Lower leg skin (tissue), 4 donors: Measurements from ENCODE around the gene ATP6V1D. TPM values are rescaled to one million over a fixed set of nuclear protein-coding genes. Genes with fewer than 3 reads are reported as not detected.

Source experiments
- DNase-seq, 2 donors: peaks; one replicate each; pipeline ENCODE4 v3.0.0-alpha.2; 2019; ENCODE audit warnings: low spot score in 2 of 2
- H3K4me3 ChIP-seq: fragments of 200-600 bp; sonication (generic); 2 replicates; pipeline ENCODE4 v1.5.1; 2017; ENCODE audit warnings: mild to moderate bottlenecking, low read depth; ENCODE audit not compliant: poor library complexity, severe bottlenecking
- POLR2A ChIP-seq, 2 donors: fragments of 450-650 bp; IDR thresholded peaks; one replicate each; pipeline ENCODE4 v1.6.1; 2016 to 2017; ENCODE audit warnings: antibody characterized with exemption in 2 of 2, mild to moderate bottlenecking in 1 of 2, moderate library complexity in 1 of 2
- WGBS, 2 donors: methylation state at CpG; one replicate each; pipeline ENCODE4 v1.1.5; 2018; 5-methylcytosine and 5-hydroxymethylcytosine counted together
- intact Hi-C: fragments of 100-400 bp; cut with DNase I; formaldehyde crosslinking; loops from one replicate; pipeline ENCODE4 v1.15.0; 2023; ENCODE audit warnings: low total_unique reads
- total RNA-seq, 4 donors: library from RNA; depleted of rRNA; stranded (reverse); fragments of >200 nt; gene quantifications; one replicate each; pipeline ENCODE4 v1.1.0, GENCODE V29; 2016
- TF ChIP-seq, protein P1 (sequence below), 3 donors: fragments of 450-650 bp; IDR thresholded peaks; one replicate each; pipeline ENCODE4 v1.5.1; 2016; ENCODE audit warnings: antibody characterized with exemption in 3 of 3, mild to moderate bottlenecking in 3 of 3, moderate library complexity in 2 of 3

The ATP6V1D gene
- total RNA-seq, 4 donors from 2014 or later: 64.9 to 80.0 (median 74.7) TPM

DNA sequence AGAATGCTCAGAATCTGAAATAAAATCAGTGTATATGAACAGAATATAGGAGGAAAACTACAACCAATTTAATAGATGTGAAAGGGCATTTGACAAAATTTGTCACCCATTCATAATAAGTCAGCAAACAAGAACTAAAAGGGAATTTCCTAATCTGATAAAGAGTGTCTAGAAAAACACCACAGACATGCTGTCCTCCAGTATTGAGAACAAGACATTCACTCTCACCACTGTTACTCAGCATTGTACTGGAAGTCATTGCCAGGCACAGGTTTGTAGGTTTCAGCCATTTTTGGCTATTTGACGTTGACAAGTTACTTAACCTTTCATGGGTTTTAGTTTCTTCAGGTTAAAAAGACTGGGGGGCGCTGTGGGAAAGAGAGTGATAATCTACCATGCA lies 13.7 kb upstream of the ATP6V1D start:
- 77 to 78% methylated on average over 2 of the region's 2 CpGs for WGBS, 2 donors
- DNase-seq: no peak
- H3K4me3 ChIP-seq: no peak overlapping the region
- intact Hi-C loops: no loop called here
- TF ChIP-seq, protein P1, sequence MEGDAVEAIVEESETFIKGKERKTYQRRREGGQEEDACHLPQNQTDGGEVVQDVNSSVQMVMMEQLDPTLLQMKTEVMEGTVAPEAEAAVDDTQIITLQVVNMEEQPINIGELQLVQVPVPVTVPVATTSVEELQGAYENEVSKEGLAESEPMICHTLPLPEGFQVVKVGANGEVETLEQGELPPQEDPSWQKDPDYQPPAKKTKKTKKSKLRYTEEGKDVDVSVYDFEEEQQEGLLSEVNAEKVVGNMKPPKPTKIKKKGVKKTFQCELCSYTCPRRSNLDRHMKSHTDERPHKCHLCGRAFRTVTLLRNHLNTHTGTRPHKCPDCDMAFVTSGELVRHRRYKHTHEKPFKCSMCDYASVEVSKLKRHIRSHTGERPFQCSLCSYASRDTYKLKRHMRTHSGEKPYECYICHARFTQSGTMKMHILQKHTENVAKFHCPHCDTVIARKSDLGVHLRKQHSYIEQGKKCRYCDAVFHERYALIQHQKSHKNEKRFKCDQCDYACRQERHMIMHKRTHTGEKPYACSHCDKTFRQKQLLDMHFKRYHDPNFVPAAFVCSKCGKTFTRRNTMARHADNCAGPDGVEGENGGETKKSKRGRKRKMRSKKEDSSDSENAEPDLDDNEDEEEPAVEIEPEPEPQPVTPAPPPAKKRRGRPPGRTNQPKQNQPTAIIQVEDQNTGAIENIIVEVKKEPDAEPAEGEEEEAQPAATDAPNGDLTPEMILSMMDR (IDR thresholded peaks at IDR 0.05): no peak
- TF ChIP-seq POLR2A (IDR thresholded peaks at IDR 0.05): no peak

DNA sequence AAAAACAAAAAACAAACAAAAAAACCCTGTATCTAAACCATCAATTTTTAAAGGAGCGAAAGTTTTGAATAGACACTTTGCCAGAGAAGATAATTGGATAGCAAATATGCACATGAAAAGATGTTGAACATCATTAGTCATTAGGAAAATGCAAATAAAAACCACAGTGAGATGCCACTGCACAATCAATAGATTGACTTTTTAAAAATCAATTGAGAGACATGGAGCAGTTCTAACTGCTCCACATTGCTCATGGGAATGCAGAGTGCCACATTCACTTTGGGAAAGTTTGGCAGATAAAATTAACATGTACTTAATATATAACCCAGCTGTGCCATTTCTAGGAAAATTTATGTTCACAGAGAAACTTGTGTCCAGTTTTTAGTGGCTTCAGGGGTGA lies 13.2 kb upstream of the ATP6V1D start:
- no peak overlapping the region for H3K4me3 ChIP-seq
- no peak for TF ChIP-seq POLR2A (IDR thresholded peaks at IDR 0.05)
- TF ChIP-seq, protein P1 (IDR thresholded peaks at IDR 0.05): no peak
- intact Hi-C loops: no loop called here
- no peak for DNase-seq
- 95 to 97% methylated on average over 1 of the region's 1 CpG for WGBS, 2 donors

DNA sequence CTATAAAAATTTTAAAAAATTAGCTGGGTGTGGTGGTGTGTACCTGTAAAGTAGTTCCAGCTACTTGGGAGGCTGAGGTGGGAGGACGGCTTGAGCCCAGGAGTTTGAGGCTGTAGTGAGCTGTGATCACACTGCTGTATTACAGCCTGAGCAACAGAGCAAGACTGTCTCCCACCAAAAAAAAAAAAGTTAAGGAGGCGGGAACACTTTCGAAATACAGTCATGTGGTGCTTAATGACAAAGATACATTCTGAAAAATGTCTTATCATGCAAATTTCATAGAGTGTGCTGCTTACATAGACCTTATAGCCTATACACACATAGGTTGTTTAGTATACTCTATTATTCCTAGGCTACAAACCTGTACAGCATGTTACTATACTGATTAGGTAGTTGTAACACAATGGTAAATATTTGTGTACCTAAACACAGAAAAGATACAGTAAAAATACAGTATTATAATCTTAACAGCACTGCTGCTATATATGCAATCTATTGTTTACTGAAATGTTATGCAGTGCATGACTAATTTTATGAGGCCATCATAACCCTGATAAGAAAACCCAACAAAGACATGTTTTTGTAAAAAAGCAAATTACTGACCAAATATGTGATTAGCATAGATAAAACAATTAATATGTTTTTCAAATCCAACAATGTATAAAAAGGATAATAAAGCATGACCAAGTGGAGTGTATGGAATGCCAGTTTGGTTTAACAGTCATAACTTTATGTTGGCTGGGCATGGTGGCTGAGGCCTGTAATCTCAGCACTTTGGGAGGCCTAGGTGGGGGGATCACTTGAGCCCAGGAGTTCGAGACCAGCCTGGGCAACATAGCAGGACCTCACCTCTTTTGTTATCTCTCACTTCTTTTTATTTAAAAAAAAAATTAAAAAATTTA lies 11.9 kb upstream of the ATP6V1D start:
- WGBS, 2 donors: 92 to 93% methylated on average over 4 of the region's 4 CpGs
- TF ChIP-seq, protein P1 (IDR thresholded peaks at IDR 0.05): no peak
- TF ChIP-seq POLR2A (IDR thresholded peaks at IDR 0.05): no peak

DNA sequence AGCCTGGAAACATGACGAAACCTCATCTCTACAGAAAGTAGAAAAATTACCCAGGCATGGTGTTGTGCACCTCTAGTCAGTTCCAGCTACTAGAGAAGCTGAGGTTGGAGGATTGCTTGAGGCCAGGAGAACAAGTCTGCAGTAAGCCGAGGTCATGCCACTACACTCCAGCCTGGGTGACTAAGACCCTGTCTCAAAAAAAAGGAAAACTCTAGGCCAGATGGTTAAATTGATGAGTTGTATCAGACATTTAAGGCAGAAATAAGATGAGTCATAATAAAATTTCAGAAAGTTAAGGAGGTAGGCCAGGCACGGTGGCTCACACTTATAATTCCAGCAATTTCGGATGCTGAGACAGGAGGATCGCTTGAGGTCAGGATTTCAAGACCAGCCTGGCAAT lies 11.2 kb upstream of the ATP6V1D start:
- DNase-seq: no peak
- intact Hi-C loops: no loop called here
- H3K4me3 ChIP-seq: no peak overlapping the region
- WGBS, 2 donors: 87 to 93% methylated on average over 5 of the region's 5 CpGs
- TF ChIP-seq, protein P1 (IDR thresholded peaks at IDR 0.05): no peak
- no peak for TF ChIP-seq POLR2A (IDR thresholded peaks at IDR 0.05)

More for the DNA sequence above, 11.9 kb upstream of the ATP6V1D start:
- intact Hi-C loops: no loop called here
- H3K4me3 ChIP-seq: no peak overlapping the region
- no peak for DNase-seq

DNA sequence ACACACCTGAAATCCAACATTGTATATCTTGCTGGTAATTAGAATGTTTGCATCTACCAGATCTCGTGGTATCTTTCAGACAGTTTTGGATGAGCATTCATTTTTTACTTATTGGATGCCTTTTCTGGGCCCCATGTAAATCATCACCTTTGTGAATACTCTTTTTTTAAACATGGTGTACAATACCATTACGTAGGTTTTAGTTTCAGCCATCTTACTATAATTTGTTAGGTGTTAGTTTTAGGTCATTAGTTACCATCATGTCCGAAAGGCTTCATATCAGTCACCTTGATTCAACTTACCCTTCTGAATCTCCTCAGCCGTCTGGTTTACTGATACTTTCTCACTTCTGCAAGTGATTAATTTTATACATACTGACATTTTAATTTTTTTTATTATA lies 5.9 kb upstream of the ATP6V1D start:
- DNase-seq: no peak
- intact Hi-C loops: loop anchor here (10.0 kb wide), 1 partner anchor 1951 kb away; the partner anchor contains the start of gene FUT8
- no peak overlapping the region for H3K4me3 ChIP-seq
- no peak for TF ChIP-seq POLR2A (IDR thresholded peaks at IDR 0.05)
- TF ChIP-seq, protein P1 (IDR thresholded peaks at IDR 0.05): no peak
- WGBS, 2 donors: 89 to 93% methylated on average over 4 of the region's 4 CpGs
